ENCODE data around the gene ADAT1.

DNA sequence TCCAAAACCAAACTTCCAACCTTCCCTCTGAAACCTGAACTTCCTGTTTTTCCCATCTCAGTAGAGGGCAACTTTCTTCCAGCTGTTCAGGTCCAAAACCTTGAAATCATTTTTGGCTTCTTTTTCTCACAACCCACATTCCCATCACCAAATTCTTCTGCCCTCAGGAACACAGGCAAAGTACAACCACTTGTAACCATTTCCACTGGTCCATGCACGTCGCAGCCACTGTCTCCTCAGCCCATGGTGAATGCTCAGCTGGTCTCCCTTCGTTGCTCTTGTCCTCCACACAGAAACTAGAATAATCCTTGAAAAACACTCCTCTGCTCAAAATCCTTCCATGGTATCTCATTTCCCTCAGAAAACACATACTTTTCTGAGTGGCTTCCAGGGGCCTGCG is 3.7 kb upstream of the ADAT1 start:
- TF ChIP-seq ELF1 (IDR thresholded peaks at IDR 0.05; ENCODE audit: borderline replicate concordance, low read depth) (no peak), CTCF (IDR thresholded peaks at IDR 0.05 in 2 of 3, conservative IDR thresholded peaks at IDR 0.05 in 1 of 3; ENCODE audit: borderline replicate concordance in 1 of 3, insufficient read depth in 1 of 3, low read depth in 2 of 3, low read length in 2 of 3) (no peak)
